AG04450 (cell line): ENCODE measurements around the gene CCNJL. TPM values are rescaled to one million over a fixed set of nuclear protein-coding genes. Genes with fewer than 3 reads are reported as not detected.

Source experiments
- CTCF ChIA-PET: fragments of 300-600, 350-600 bp; formaldehyde crosslinking; extraction: SDS; loops from one replicate; lab custom pipeline; 2022; ENCODE audit warnings: antibody characterized with exemption, inconsistent platforms; lab: Charles Lee
- POLR2A ChIA-PET: fragments of 350-600 bp; formaldehyde crosslinking; extraction: SDS; loops from one replicate; lab custom pipeline; 2021; ENCODE audit warnings: antibody characterized with exemption, inconsistent platforms; lab: Yijun Ruan, JAX
- DNase-seq: peaks from one replicate; pipeline ENCODE4 v3.0.0-alpha.2; 2011; ENCODE audit warnings: low read depth, low spot score
- H3K27ac ChIP-seq: one replicate; pipeline ENCODE4 v1.5.1; 2012; ENCODE audit warnings: low read depth, low read length, control low read depth
- H3K27me3 ChIP-seq: one replicate; pipeline ENCODE4 v1.6.0; 2012; ENCODE audit warnings: low read length; ENCODE audit not compliant: control insufficient read depth, insufficient read depth
- H3K4me3 ChIP-seq: 2 replicates; pipeline ENCODE4 v1.5.1; 2011; ENCODE audit warnings: mild to moderate bottlenecking, low read depth, low read length, control low read depth
- H3K9me3 ChIP-seq: 2 replicates; pipeline ENCODE4 v1.5.1; 2012; ENCODE audit warnings: low read length; ENCODE audit not compliant: control insufficient read depth, insufficient read depth
- polyA plus RNA-seq: library from polyadenylated mRNA; depleted of rRNA; stranded (reverse); fragments of >200 nt; gene quantifications from 2 replicates; pipeline ENCODE4 v1.2.3, GENCODE V29; 2011
- TF ChIP-seq, protein P1 (sequence below): IDR thresholded peaks from 2 replicates; pipeline ENCODE4 v1.5.1; 2011; ENCODE audit warnings: low read depth, low read length, control low read depth, inconsistent platforms

The CCNJL gene
- polyA plus RNA-seq, 1 experiment, result 3.8 TPM

DNA sequence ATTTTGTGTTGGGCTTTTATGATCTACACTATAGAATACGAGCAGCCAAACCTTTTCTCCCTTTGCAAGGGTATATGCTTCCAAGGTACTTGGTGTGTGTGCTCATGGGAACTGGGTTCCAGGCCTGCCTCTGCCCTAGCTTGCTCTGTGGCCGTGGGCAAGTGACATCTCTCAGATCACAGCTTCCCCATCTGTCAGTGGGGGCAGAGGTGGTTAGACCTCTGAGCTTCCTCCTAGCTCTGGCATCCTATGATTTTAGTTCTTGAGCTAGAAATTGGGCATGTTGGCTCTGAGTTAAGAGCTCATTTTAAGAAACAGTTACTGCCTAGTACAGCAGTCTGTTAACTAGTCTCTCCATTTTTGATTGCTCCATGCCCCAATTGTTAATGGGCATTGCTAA, 12.5 kb upstream of the CCNJL start:
- Histone ChIP-seq H3K9me3 (no peaks in the 10 kb centered on the region), H3K27me3 (peaks cover 11% of the 10 kb centered on the region), H3K27ac (no peak overlapping the region), H3K4me3 (no peak overlapping the region)
- no peak for DNase-seq
- CTCF ChIA-PET, result interaction anchor here (1.4 kb wide), 1 partner anchor 303 kb away, joined by 3 read pairs; no protein-coding TSS in a partner anchor
- POLR2A ChIA-PET, result interaction anchor here (0.7 kb wide), 1 partner anchor 18 kb away, joined by 3 read pairs; no protein-coding TSS in a partner anchor
- TF ChIP-seq, protein P1, sequence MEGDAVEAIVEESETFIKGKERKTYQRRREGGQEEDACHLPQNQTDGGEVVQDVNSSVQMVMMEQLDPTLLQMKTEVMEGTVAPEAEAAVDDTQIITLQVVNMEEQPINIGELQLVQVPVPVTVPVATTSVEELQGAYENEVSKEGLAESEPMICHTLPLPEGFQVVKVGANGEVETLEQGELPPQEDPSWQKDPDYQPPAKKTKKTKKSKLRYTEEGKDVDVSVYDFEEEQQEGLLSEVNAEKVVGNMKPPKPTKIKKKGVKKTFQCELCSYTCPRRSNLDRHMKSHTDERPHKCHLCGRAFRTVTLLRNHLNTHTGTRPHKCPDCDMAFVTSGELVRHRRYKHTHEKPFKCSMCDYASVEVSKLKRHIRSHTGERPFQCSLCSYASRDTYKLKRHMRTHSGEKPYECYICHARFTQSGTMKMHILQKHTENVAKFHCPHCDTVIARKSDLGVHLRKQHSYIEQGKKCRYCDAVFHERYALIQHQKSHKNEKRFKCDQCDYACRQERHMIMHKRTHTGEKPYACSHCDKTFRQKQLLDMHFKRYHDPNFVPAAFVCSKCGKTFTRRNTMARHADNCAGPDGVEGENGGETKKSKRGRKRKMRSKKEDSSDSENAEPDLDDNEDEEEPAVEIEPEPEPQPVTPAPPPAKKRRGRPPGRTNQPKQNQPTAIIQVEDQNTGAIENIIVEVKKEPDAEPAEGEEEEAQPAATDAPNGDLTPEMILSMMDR, result no peak

DNA sequence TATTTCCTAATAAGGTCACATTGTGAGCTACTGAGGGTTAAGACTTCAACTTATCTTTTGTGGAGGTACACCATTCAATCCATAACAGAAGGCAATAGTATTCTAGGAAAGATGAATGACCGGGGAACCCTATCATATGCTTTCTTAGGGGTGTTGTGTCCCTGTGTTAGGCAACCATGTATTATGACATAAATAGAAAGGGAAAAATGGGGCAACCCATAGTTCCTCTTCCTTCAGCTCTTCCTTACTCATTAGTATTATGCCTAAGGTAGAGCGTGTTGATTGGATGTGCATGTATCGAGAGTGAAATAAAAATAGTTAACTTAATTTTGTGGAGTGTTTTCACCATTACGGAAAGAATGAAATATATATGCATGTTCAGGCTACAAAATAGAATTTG, 6.0 kb upstream of the CCNJL start:
- H3K9me3 ChIP-seq, result no peaks in the 10 kb centered on the region
- ChIA-PET CTCF (interaction anchor here (0.6 kb wide), 1 partner anchor 29 kb away, joined by 4 read pairs; no protein-coding TSS in a partner anchor), POLR2A (no interaction called here)
- TF ChIP-seq, protein P1, result no peak
- no peak overlapping the region for H3K27ac ChIP-seq
- peaks cover 2% of the 10 kb centered on the region for H3K27me3 ChIP-seq
- H3K4me3 ChIP-seq, result no peak overlapping the region
- no peak for DNase-seq

DNA sequence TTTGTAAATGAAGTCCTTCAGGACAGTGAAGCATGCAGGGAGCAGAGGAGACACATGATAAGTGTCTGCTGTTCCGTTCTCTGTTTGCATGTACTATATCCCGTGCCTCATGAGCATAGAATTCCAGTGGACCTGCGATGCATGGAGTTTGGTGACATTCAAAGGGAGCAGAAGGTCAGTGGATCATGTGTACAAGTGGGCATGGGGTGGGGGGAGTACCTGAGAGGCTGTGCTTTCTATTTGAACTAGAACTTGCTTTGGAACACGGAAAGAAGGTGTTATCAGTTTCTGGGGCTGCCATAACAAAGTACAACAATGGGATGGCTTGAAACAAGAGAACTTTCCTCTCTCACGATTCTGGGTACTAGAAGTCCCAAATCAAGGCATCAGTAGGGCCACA, 5.1 kb upstream of the CCNJL start:
- TF ChIP-seq, protein P1, result no peak
- no peak for DNase-seq
- no peak overlapping the region for H3K27ac ChIP-seq
- H3K27me3 ChIP-seq, result peaks cover 6% of the 10 kb centered on the region
- ChIA-PET POLR2A (no interaction called here), CTCF (no interaction called here)
- no peaks in the 10 kb centered on the region for H3K9me3 ChIP-seq
- H3K4me3 ChIP-seq, result no peak overlapping the region

DNA sequence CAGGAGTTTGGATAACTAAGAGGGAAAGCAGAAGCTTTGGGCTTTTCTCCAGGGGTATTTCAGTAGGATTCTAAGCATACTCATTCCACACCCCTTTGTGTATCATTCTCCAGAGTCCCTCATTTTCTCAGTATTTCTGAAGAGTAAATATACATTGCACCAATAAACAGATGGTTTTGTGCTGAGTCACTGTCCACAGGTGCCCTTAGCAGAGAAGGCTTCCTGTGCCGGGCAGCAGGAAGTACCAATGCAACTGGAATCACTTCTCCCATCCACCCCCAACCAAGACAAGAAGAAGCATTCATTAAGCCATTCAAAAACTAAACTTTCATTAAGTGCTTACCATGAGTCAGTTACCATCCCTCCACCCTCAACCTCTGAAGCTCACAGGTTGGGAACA, 3.6 kb upstream of the CCNJL start:
- H3K9me3 ChIP-seq, result no peaks in the 10 kb centered on the region; the same call in 1 of the 2 replicates
- DNase-seq, result peak; percentile 32
- ChIA-PET POLR2A (no interaction called here), CTCF (interaction anchor here (1.0 to 1.2 kb wide), 2 partner anchors 117 to 294 kb away, joined by 3 to 8 read pairs; no protein-coding TSS in a partner anchor)
- peaks cover 6% of the 10 kb centered on the region for H3K27me3 ChIP-seq
- H3K27ac ChIP-seq, result no peak overlapping the region
- TF ChIP-seq, protein P1, result no peak
- no peak overlapping the region for H3K4me3 ChIP-seq

DNA sequence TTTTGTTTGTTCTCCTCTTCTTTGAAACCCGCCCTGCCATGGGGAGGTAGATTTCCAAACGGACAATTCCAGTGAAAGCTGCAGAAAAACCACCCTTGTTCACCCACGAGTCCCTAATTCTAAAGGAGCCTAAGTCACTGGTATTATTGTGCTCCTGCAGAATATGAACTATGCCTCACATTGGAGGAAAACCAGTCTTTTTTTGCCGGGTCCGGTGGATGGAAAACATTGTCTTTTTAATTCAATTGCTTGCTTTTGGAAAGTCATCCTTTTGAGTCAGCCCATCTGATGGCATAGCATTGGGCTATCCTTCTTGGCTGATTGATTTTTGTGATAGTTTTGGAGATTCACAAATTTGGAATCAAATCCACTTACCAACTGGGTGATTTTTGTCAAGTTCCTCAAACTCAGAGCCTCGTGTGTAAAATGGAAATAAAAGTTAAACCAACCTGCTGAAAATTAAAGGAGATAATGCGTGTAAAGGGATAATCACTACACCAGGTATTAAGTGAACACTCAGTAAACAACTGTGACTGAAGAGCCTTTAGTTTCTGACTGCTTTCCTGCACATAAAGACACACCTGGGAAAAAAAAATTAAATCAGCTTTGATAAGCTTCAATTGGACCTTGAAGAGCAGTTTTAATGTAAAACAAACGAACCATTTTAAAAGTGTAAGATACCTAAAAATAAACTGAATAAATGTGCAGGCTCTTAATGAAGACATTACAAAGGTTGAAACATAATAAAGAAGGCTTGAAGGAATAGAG, 780 bp upstream of the CCNJL start:
- Histone ChIP-seq H3K27ac (no peak overlapping the region), H3K9me3 (no peaks in the 10 kb centered on the region; the same call in 1 of the 2 replicates), H3K27me3 (peaks cover 6% of the 10 kb centered on the region), H3K4me3 (peak overlapping the region; percentile 84)
- ChIA-PET POLR2A (interaction anchor here (0.6 to 0.7 kb wide), 3 partner anchors 46 to 303 kb away, joined by 3 to 7 read pairs (median 3); no protein-coding TSS in a partner anchor), CTCF (interaction anchor here (0.7 to 1.5 kb wide), 2 partner anchors 31 to 78 kb away, joined by 3 to 4 read pairs; no protein-coding TSS in a partner anchor)
- DNase-seq, result no peak
- TF ChIP-seq, protein P1, result no peak
